Keratinocyte (primary cell): ENCODE results near the gene EME2. TPM values are rescaled to one million over a fixed set of nuclear protein-coding genes. Genes with fewer than 3 reads are reported as not detected.
A peak's percentile ranks its signal among the peaks of the same experiment; 100 is the strongest.

Source experiments
- DNase-seq: peaks from one replicate; pipeline ENCODE4 v3.0.0-alpha.2; 2011; ENCODE audit warnings: low read depth, missing footprints, low spot score
- FAIRE-seq: peaks from 2 replicates; lab custom pipeline; 2011; peaks lifted over from hg19 to GRCh38; lab: Jason Lieb, UNC
- H2AFZ ChIP-seq: 2 replicates; pipeline ENCODE4 v1.6.0; 2012; ENCODE audit warnings: low read length, control low read depth, inconsistent platforms; ENCODE audit not compliant: control insufficient read depth
- H3K27ac ChIP-seq: 2 replicates; pipeline ENCODE4 v1.5.1; 2011; ENCODE audit warnings: low read length; ENCODE audit not compliant: control insufficient read depth, insufficient read depth
- H3K27me3 ChIP-seq: 3 replicates; pipeline ENCODE4 v1.6.0; 2011; ENCODE audit warnings: low read length; ENCODE audit not compliant: control insufficient read depth, insufficient read depth; ENCODE audit errors: extremely low read depth
- H3K36me3 ChIP-seq, 2 experiments: 2 replicates in 1 of 2; 3 replicates in 1 of 2; pipeline ENCODE4 v1.5.1; 2011; ENCODE audit warnings: low read length in 2 of 2, mild to moderate bottlenecking in 1 of 2; ENCODE audit not compliant: control insufficient read depth in 2 of 2, insufficient read depth in 2 of 2; ENCODE audit errors: extremely low read depth in 1 of 2
- H3K4me1 ChIP-seq: 3 replicates; pipeline ENCODE4 v1.5.1; 2011; ENCODE audit warnings: low read length; ENCODE audit not compliant: control insufficient read depth, insufficient read depth; ENCODE audit errors: extremely low read depth
- H3K4me2 ChIP-seq: 3 replicates; pipeline ENCODE4 v1.6.0; 2011; ENCODE audit warnings: low read depth, low read length; ENCODE audit not compliant: control insufficient read depth, insufficient read depth; ENCODE audit errors: extremely low read depth
- H3K4me3 ChIP-seq, 3 experiments: fragments of 200-600 bp in 1 of 3; sonication (generic) in 1 of 3; 2 replicates in 2 of 3; 3 replicates in 1 of 3; pipeline ENCODE4 v1.5.1; 2011 to 2016; ENCODE audit warnings: low read length in 3 of 3, mild to moderate bottlenecking in 3 of 3, control low read depth in 2 of 3, inconsistent platforms in 1 of 3, low read depth in 1 of 3, mixed read lengths in 1 of 3, mixed run types in 1 of 3, moderate library complexity in 1 of 3; ENCODE audit not compliant: control insufficient read depth in 2 of 3, insufficient read depth in 2 of 3; ENCODE audit errors: extremely low read depth in 1 of 3
- H3K79me2 ChIP-seq: 2 replicates; pipeline ENCODE4 v1.6.0; 2012; ENCODE audit warnings: low read length; ENCODE audit not compliant: control insufficient read depth, insufficient read depth
- H3K9ac ChIP-seq: 3 replicates; pipeline ENCODE4 v1.6.0; 2011; ENCODE audit warnings: low read length; ENCODE audit not compliant: control insufficient read depth, insufficient read depth; ENCODE audit errors: extremely low read depth
- H3K9me1 ChIP-seq: 3 replicates; pipeline ENCODE4 v1.6.0; 2011; ENCODE audit warnings: low read length; ENCODE audit not compliant: control insufficient read depth, insufficient read depth; ENCODE audit errors: extremely low read depth
- H3K9me3 ChIP-seq: 2 replicates; pipeline ENCODE4 v1.5.1; 2012; ENCODE audit warnings: low read depth, low read length; ENCODE audit not compliant: control insufficient read depth
- H4K20me1 ChIP-seq: 3 replicates; pipeline ENCODE4 v1.6.0; 2011; ENCODE audit warnings: low read length; ENCODE audit not compliant: control insufficient read depth, insufficient read depth; ENCODE audit errors: extremely low read depth
- CTCF ChIP-seq, 3 experiments: IDR thresholded peaks in 1 of 3; conservative IDR thresholded peaks in 1 of 3; optimal IDR thresholded peaks in 1 of 3; 2 replicates in 2 of 3; 3 replicates in 1 of 3; pipeline versions ENCODE3 to v1.5.1; 2011; ENCODE audit warnings: low read length in 3 of 3, mild to moderate bottlenecking in 3 of 3, moderate library complexity in 2 of 3, control low read depth in 1 of 3, inconsistent platforms in 1 of 3; ENCODE audit not compliant: insufficient read depth in 2 of 3; ENCODE audit errors: extremely low read depth in 1 of 3
- EZH2 ChIP-seq: IDR thresholded peaks from one replicate; pipeline ENCODE4 v1.6.1; 2012; ENCODE audit warnings: inconsistent platforms, mild to moderate bottlenecking, low read length, moderate library complexity
- dilution Hi-C: fragments of 300-500 bp; cut with MboI; formaldehyde crosslinking; loops from one replicate; pipeline ENCODE4 v1.7.0; 2020; ENCODE audit warnings: low sequenced_read_pairs; ENCODE audit not compliant: extremely low pct_ligation_motif_present
- polyA plus RNA-seq, 5 experiments: library from polyadenylated mRNA; depleted of rRNA in 3 of 5; stranded (reverse) in 3 of 5; stranded (forward) in 1 of 5; unstranded in 1 of 5; fragments of >200 nt; gene quantifications; 1 replicate in 1 of 5; 2 replicates in 3 of 5; 3 replicates in 1 of 5; pipeline versions ENCODE4 v1.2.1 to v1.2.3, GENCODE V29; 2011 to 2012; ENCODE audit warnings: missing spikeins in 2 of 5, low read depth in 1 of 5, low replicate concordance in 1 of 5

Gene EME2
- polyA plus RNA-seq, 1 donor (not counting 4 experiments of a cell fraction or from before 2014, with no cell fraction given): 6.3 TPM

- dilution Hi-C loops: no loop called here
- no peak for FAIRE-seq
- Histone ChIP-seq H3K27ac (peak overlapping the region; percentile 22), H3K36me3 (peaks cover 0 to 12% of the 10 kb centered on the region in 2 experiments), H3K4me2 (peak overlapping the region; percentile 89), H3K4me1 (peaks cover 17% of the 10 kb centered on the region), H3K9me3 (no peaks in the 10 kb centered on the region), H3K27me3 (no peaks in the 10 kb centered on the region), H3K79me2 (peaks cover 34% of the 10 kb centered on the region), H3K9me1 (peaks cover 4% of the 10 kb centered on the region), H4K20me1 (no peaks in the 10 kb centered on the region), H3K4me3 (peak overlapping the region; percentile 84 to 92 (median 86)), H3K9ac (peak overlapping the region; percentile 76), H2AFZ (no peak overlapping the region)
- no peak for DNase-seq
- TF ChIP-seq EZH2 (no peak), CTCF (optimal IDR thresholded peaks at IDR 0.05 in 1 of 3, IDR thresholded peaks at IDR 0.05 in 1 of 3, conservative IDR thresholded peaks at IDR 0.05 in 1 of 3; ENCODE audit: extremely low read depth in 1 of 3, insufficient read depth in 2 of 3, low read length in 3 of 3) (peak in 2 of 3 experiments; percentile 15 to 29)
Observed at GRCh38 chr16:1781758-1782407, 9.3 kb downstream of the EME2 start.

- peak within 1 kb of the TSS; percentile 58 for H3K27ac ChIP-seq
- peak within 1 kb of the TSS; percentile 86 to 92 (median 92) for H3K4me3 ChIP-seq
- DNase-seq: peak; percentile 99
- dilution Hi-C loops: no loop called here
- H3K4me1 ChIP-seq: peaks cover 17% of the 10 kb centered on the region
- peak within 1 kb of the TSS; percentile 56 for H2AFZ ChIP-seq
- peak within 1 kb of the TSS; percentile 81 for H3K9ac ChIP-seq
- TF ChIP-seq CTCF (optimal IDR thresholded peaks at IDR 0.05 in 1 of 3, IDR thresholded peaks at IDR 0.05 in 1 of 3, conservative IDR thresholded peaks at IDR 0.05 in 1 of 3; ENCODE audit: extremely low read depth in 1 of 3, insufficient read depth in 2 of 3, low read length in 3 of 3) (no peak), EZH2 (no peak)
- FAIRE-seq: peak; percentile 98
- H3K4me2 ChIP-seq: peak within 1 kb of the TSS; percentile 89
- H3K36me3 ChIP-seq: peaks cover 7 to 8% of the 10 kb centered on the region in 2 experiments
- no peaks in the 10 kb centered on the region for H4K20me1 ChIP-seq
- no peaks in the 10 kb centered on the region for H3K27me3 ChIP-seq
- H3K9me3 ChIP-seq: no peaks in the 10 kb centered on the region
- peaks cover 42% of the 10 kb centered on the region for H3K79me2 ChIP-seq
- peaks cover 4% of the 10 kb centered on the region for H3K9me1 ChIP-seq
Observed at GRCh38 chr16:1782408-1783264, 10.0 kb downstream of the EME2 start, which contains the start of the genes NUBP2 and SPSB3. Gene NUBP2 (plus strand): TSS chr16:1782960. CDS start chr16:1783021, 61 bp downstream. Gene SPSB3 (minus strand): TSS chr16:1782571. CDS start chr16:1781483, 1,088 bp downstream.
